Measurements from ENCODE around the gene ATP5F1A. TPM values are rescaled to one million over a fixed set of nuclear protein-coding genes. Genes with fewer than 3 reads are reported as not detected.

Gene ATP5F1A
- total and polyA plus RNA-seq, 2 experiments from 2014 or later, result 609 to 931 TPM

GRCh38 chr18:46035696-46036680 lies 62.1 kb downstream of the ATP5F1A start:
- 91% methylated on average over 2 of the region's 2 CpGs for WGBS (ENCODE audit: low lambda C conversion rate, missing lambda C conversion rate)
- no peaks in the 10 kb centered on the region for H3K36me3 ChIP-seq (replicated peaks; ENCODE audit: insufficient read depth, low read depth)
- H3K9me2 ChIP-seq (replicated peaks; ENCODE audit: insufficient read depth), result no peaks in the 10 kb centered on the region
- H2AFZ ChIP-seq, result no peak overlapping the region
- peaks cover 1% of the 10 kb centered on the region for H3K79me2 ChIP-seq
- no peak overlapping the region for H3K4me3 ChIP-seq
- H4K20me1 ChIP-seq (ENCODE audit: insufficient read depth, poor library complexity, severe bottlenecking), result no peaks in the 10 kb centered on the region
- no peaks in the 10 kb centered on the region for H3K9me3 ChIP-seq (ENCODE audit: low read depth)
- no peak overlapping the region for H3K4me2 ChIP-seq
- no peak overlapping the region for H3K27ac ChIP-seq
- peaks cover 3% of the 10 kb centered on the region for H3K4me1 ChIP-seq (ENCODE audit: insufficient read depth)
- DNase-seq (ENCODE audit: low spot score), result no peak
- H3K27me3 ChIP-seq, result no peaks in the 10 kb centered on the region
- no peak for TF ChIP-seq EZH2 (IDR thresholded peaks at IDR 0.05; ENCODE audit: borderline replicate concordance)
- TF ChIP-seq CTCF (IDR thresholded peaks at IDR 0.05; ENCODE audit: poor library complexity), result no peak
- TF ChIP-seq EZH2phosphoT487 (IDR thresholded peaks at IDR 0.05; ENCODE audit: low read depth, severe bottlenecking, unreplicated experiment), result no peak

- Histone ChIP-seq H3K4me2 (no peak overlapping the region), H3K9me2 (replicated peaks; ENCODE audit: insufficient read depth) (no peaks in the 10 kb centered on the region), H3K4me1 (ENCODE audit: insufficient read depth) (no peaks in the 10 kb centered on the region), H3K79me2 (no peaks in the 10 kb centered on the region), H3K27me3 (no peaks in the 10 kb centered on the region), H4K20me1 (ENCODE audit: insufficient read depth, poor library complexity, severe bottlenecking) (no peaks in the 10 kb centered on the region), H3K27ac (no peak overlapping the region), H3K36me3 (replicated peaks; ENCODE audit: insufficient read depth, low read depth) (no peaks in the 10 kb centered on the region), H3K4me3 (no peak overlapping the region), H3K9me3 (ENCODE audit: low read depth) (no peaks in the 10 kb centered on the region), H2AFZ (no peak overlapping the region)
- DNase-seq (ENCODE audit: low spot score), result no peak
- 75% methylated on average over 1 of the region's 1 CpG for WGBS (ENCODE audit: low lambda C conversion rate, missing lambda C conversion rate)
- TF ChIP-seq EZH2 (IDR thresholded peaks at IDR 0.05; ENCODE audit: borderline replicate concordance), result no peak
- no peak for TF ChIP-seq EZH2phosphoT487 (IDR thresholded peaks at IDR 0.05; ENCODE audit: low read depth, severe bottlenecking, unreplicated experiment)
These were observed 63.9 kb downstream of the ATP5F1A start for GRCh38 chr18:46034230-46034629.

GRCh38 chr18:46031741-46032140 lies 66.4 kb downstream of the ATP5F1A start:
- no peak for DNase-seq (ENCODE audit: low spot score)
- Histone ChIP-seq H3K27me3 (no peaks in the 10 kb centered on the region), H2AFZ (no peak overlapping the region), H3K36me3 (replicated peaks; ENCODE audit: insufficient read depth, low read depth) (no peaks in the 10 kb centered on the region), H3K4me2 (no peak overlapping the region), H4K20me1 (ENCODE audit: insufficient read depth, poor library complexity, severe bottlenecking) (no peaks in the 10 kb centered on the region), H3K79me2 (no peaks in the 10 kb centered on the region), H3K4me1 (ENCODE audit: insufficient read depth) (no peaks in the 10 kb centered on the region), H3K27ac (no peak overlapping the region), H3K9me2 (replicated peaks; ENCODE audit: insufficient read depth) (no peaks in the 10 kb centered on the region), H3K4me3 (no peak overlapping the region), H3K9me3 (ENCODE audit: low read depth) (no peaks in the 10 kb centered on the region)
- WGBS (ENCODE audit: low lambda C conversion rate, missing lambda C conversion rate), result 92% methylated on average over 4 of the region's 4 CpGs
- no peak for TF ChIP-seq EZH2 (IDR thresholded peaks at IDR 0.05; ENCODE audit: borderline replicate concordance)

Small RNAs within 50 kb of the gene (small RNA-seq; reads per million reads assigned to genes)
- gene RNU6-1278P, result not detected
- 0.12 reads per million for gene RNY4P37

Other genes with a start within 250 kb of the ATP5F1A start
- gene EPG5, start 131.0 kb downstream of the ATP5F1A start, total RNA-seq, result 31.1 and 32.1 TPM in 2 replicates
- 4.6 and 5.7 TPM in 2 replicates for gene EPG5, start 131.0 kb downstream of the ATP5F1A start, polyA plus RNA-seq
- 21.2 and 24.5 TPM in 2 replicates for gene PSTPIP2, start 26.0 kb downstream of the ATP5F1A start, total RNA-seq
- 10.0 and 11.9 TPM in 2 replicates for gene PSTPIP2, start 26.0 kb downstream of the ATP5F1A start, polyA plus RNA-seq
- 48.8 and 51.8 TPM in 2 replicates for gene HAUS1, start 6.1 kb upstream of the ATP5F1A start, total RNA-seq
- gene HAUS1, start 6.1 kb upstream of the ATP5F1A start, polyA plus RNA-seq, result 31.8 and 36.5 TPM in 2 replicates